AG08395 (cell line): Measurements from ENCODE around the gene DCUN1D2.

Source experiments
- DNase-seq: peaks from one replicate; pipeline ENCODE4 v3.0.0; 2012; ENCODE audit warnings: mixed read lengths, low spot score

The DCUN1D2 gene

GRCh38 chr13:113519556-113519955 lies 29.0 kb upstream of the DCUN1D2 start:
- no peak for DNase-seq

DNA sequence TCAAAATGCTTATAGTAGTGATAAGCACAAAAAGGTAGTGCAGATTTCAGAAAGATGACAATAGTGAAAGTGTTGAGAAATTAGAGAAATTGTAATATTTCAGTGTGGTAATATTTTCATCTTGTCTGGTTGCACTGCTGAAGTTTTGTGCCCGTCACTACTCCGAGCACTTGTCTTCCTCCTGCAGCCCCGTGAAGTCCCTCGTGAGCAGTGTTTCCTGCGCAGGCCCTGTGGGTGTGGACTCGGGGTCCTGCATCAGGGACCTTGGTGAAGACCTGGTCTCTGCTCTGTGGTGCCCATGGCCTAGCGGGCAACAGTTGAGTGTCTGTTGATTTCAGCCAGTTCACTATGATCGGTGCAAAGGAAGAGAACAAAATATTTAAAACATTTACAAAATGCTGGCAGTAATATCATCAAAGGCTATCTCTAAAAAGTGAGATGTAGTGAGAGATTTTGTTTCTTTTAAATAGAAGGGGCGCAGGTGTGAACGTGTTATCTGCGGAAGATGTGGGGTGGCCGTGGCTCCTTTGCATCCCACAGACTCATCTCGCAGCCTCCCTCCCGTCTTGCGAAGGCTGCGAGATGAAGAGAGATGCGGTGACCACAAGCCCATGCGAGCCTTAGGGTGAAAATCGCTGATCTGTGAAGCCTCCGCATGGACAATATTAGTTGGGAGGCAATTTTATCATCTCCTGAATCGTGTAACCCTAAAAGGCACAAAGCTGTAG lies 27.7 kb upstream of the DCUN1D2 start:
- no peak for DNase-seq

GRCh38 chr13:113514847-113515246 lies 24.3 kb upstream of the DCUN1D2 start:
- no peak for DNase-seq

- DNase-seq, result no peak
These were observed 23.2 kb upstream of the DCUN1D2 start for GRCh38 chr13:113513761-113514160.

GRCh38 chr13:113511361-113511760 lies 20.9 kb upstream of the DCUN1D2 start:
- no peak for DNase-seq

DNA sequence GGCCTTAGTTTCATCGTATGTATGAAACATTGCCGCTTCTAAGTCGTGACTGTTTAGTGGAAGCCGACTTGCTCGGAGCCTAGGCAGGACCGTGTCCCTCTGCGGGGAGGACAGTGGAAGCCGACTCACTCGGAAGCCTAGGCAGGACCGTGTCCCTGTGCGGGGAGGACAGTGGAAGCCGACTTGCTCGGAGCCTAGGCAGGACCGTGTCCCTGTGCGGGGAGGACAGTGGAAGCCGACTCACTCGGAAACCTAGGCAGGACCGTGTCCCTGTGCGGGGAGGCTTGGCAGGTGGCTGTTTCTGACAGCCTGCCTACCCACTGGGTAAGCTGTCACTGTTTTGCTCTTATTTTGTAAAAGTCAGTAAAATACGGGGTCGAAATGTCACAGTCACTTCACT lies 20.4 kb upstream of the DCUN1D2 start:
- no peak for DNase-seq

DNA sequence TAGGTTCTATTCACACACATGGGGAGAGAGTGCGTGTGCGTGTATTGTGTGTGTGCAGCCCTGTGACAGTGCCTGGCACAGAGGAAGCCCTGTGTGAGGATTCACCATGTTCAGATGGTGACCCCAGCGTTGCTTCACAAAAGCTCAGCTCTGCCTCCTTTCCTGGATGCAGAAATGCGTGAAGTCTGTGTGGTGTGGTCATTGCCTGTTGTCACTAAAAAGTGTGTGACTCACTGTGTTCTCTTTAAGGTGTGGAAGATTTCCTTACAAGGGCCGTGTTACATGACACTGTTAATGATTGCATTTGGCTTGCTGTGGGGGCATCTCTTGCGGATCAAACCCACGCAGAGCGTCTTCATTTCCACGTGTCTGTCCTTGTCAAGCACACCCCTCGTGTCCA lies 19.5 kb upstream of the DCUN1D2 start:
- DNase-seq, result no peak

DNA sequence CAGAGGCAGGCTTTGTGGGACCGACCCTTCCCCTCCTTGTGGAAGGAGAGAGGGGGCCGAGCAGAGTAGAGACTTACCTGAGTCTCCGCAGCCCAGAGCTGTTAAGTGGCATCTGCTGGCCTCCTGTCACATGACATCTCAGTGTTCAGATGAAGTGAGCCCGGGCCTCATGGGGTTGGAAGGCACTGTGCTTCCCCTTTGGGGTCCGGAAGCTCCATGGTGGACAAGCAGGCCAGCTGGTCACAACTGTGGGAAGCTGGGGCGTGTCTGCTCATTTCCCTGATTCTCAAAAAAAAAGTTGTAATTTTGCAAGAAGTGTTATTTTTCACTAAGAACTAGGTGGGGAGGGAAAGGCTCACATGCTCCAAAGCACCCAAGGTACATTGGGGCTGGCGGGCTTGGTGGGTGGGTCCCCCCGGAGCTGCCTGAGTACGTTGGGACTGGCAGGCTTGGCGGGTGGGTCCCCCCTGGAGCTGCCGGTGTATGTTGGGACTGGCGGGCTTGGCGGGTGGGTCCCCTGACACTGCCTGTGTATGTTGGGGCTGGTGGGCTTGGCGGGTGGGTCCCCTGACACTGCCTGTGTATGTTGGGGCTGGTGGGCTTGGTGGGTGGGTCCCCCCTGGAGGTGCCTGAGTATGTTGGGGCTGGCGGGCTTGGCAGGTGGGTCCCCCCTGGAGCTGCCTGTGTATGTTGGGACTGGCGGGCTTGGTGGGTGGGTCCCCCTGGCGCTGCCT lies 18.2 kb upstream of the DCUN1D2 start:
- DNase-seq, result no peak

DNA sequence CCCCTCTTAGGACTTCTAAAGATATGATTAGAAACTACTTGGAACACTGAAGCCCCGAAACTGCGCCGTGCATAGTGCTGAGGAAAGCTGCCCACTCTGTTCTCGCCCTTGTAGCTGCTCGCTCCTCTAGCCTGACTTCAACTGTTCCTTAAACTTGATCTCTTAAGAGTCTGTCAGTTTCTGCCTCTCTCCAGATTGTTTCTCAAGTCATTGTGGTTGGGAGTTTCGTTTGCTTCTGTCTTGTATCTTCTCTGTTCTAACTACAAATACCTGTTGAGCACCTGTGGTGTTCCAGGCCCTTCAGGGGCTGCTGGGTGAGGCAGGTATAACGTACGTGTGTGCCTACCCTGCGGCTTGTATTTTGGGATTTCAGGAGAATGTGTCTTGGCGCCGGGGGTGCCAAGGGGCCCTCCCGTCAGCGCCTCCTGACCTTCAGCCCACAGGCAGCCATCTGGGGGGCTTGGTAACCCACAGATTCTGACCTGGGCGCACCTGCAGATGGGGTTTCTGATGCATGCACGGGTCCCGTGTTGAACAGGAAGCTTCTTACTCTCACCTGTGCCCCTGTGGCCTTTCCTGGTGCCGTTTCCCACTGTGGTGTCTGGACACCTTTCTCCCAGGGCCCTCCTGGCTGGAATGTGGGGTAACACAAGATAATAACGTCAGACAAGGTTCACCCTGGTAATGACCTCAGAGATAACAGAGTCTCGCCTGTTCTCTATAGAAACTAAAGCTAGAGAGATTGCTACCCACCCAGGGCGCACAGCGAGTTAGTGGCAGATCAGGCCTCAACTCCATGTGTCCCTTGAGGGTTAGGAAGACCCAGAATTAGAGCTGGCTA lies 17.2 kb upstream of the DCUN1D2 start:
- DNase-seq, result no peak

GRCh38 chr13:113506871-113507388 lies 16.4 kb upstream of the DCUN1D2 start:
- DNase-seq, result no peak

GRCh38 chr13:113506025-113506685 lies 15.6 kb upstream of the DCUN1D2 start:
- DNase-seq, result no peak

GRCh38 chr13:113502686-113503085 lies 12.2 kb upstream of the DCUN1D2 start:
- DNase-seq, result no peak

DNA sequence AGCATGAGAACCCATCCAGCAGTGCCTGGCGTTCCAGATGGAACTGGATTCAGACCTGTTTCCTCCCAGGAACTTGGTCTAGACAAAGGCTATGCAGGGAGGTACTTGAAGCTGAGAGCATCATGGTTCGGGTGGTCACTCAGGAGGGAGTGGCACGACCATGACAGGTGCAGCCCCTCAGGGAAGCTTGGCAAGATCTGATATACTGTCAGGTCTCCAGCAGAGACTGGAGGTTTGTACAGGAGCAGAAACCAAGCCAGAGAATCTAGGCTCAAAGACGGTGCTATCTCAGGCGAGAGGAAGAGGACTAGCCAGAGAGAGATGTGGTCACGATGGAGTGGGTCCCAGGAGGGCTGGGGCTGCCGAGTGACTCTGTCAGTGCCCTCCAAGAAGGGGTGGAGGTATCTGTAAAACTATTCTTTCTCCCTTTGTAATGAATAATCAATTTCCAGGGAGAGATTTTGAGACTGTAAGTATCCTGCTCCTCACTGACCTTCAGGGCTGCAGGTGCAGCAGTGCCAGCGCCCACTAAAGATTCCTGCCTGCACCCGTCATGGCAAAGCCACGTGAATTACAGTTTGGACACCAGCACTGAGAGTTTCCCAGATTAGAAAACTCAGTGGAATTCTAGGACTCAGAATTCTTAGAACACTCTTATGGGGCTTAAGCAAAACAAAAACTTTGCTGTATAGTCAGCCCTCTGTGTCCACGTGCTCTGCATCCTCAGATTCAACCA lies 10.2 kb upstream of the DCUN1D2 start:
- no peak for DNase-seq

DNA sequence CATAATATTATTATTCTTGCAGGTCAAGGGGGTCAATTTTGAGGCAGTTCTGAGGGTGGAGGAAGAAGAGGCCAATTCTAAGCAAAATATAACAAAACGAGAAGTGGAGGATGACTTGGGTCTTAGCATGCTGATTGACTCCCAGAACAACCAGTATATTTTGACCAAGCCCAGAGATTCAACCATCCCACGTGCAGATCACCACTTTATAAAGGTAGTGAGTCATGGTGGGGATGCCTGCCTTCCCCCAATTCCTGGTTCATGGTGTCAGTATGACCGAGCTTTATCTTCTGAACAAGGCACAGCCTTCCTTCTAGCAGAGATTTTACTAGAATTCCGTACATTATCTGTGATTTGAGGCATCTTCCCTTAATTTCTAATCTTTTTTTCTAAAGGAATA lies 9.4 kb upstream of the DCUN1D2 start:
- no peak for DNase-seq

DNA sequence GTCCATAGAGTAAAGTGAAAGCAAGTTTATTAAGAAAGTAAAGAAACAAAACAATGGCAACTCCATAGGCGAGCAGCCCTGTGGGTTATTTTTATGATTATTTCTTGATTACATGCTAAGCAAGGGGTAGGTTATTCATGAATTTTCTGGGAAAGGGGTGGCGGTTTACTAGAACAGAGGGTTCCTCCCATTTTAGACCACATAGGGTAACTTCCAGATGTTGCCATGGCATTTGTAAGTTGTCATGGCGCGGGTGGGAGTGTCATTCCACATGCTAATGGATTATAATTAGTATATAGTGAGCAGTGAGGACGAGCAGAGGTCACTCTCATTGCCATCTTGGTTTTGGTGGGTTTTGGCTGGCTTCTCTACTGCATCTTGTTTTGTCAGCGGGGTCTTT lies 8.4 kb upstream of the DCUN1D2 start:
- no peak for DNase-seq

DNA sequence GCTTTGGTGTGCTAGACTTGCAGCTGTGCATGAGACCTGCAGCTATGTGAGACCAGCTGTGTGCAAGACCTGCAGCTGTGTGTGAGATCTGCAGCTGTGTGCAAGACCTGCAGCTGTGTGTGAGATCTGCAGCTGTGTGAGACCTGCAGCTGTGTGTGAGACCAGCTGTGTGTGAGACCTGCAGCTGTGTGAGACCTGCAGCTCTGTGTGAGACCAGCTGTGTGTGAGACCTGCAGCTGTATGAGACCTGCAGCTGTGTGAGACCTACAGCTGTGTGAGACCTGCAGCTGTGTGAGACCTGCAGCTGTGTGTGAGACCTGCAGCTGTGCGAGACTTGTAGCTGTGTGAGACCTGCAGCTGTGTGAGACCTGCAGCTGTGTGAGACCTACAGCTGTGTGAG lies 6.7 kb upstream of the DCUN1D2 start:
- no peak for DNase-seq

GRCh38 chr13:113495494-113496210 lies 5.1 kb upstream of the DCUN1D2 start:
- no peak for DNase-seq

GRCh38 chr13:113493315-113493951 lies 2.9 kb upstream of the DCUN1D2 start:
- peak; percentile 72 for DNase-seq

DNA sequence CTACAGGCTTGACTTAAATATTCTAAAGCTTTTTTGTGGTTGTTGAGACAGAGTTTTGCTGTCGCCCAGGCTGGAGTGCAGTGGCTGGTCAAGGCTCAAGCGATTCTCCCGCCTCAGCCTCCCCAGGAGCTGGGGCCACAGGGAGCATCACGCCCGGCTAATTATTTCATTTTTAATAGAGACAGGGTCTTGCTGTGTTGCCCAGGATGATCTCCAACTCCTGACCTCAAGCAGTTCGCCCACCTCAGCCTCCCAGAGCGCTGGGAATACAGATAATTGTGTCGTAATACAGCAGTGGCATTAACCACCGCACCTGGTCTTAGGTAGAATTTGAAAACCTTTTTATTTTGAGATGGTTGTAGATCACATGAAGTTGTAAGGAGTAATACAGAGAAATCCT lies 1.5 kb upstream of the DCUN1D2 start:
- DNase-seq, result no peak

- peak; percentile 41 for DNase-seq
These were observed 940 bp upstream of the DCUN1D2 start for GRCh38 chr13:113491418-113491883.
